K562 (cell line): ENCODE data around the gene C6orf58.

ENCODE experiments used
- ATF7 ChIP-seq: fragments of 450-650 bp; IDR thresholded peaks from 2 replicates; pipeline ENCODE4 v1.7.1; 2014; ENCODE audit warnings: mild to moderate bottlenecking, moderate library complexity
- BRCA1 ChIP-seq, 2 experiments: fragments of 450-650 bp in 1 of 2; sonication (generic) in 1 of 2; formaldehyde crosslinking in 1 of 2; IDR thresholded peaks; 2 replicates each; pipeline versions ENCODE4 v1.5.0 to v1.6.1; 2017 to 2020; ENCODE audit warnings: mild to moderate bottlenecking in 1 of 2, missing genetic modification reagents in 1 of 2
- FOXA3 ChIP-seq, 2 experiments: fragments of 450-650 bp in 1 of 2; sonication (generic) in 1 of 2; formaldehyde crosslinking; IDR thresholded peaks in 1 of 2; conservative IDR thresholded peaks in 1 of 2; 2 replicates each; pipeline versions ENCODE4 v1.4.0 to v1.8.0; 2020 to 2022; ENCODE audit warnings: mild to moderate bottlenecking in 2 of 2, missing genetic modification reagents in 1 of 2
- GABPB1 ChIP-seq: sonication (generic); formaldehyde crosslinking; IDR thresholded peaks from 2 replicates; pipeline ENCODE4 v1.8.0; 2022; ENCODE audit warnings: mild to moderate bottlenecking, missing genetic modification reagents
- HINFP ChIP-seq: fragments of 450-650 bp; conservative IDR thresholded peaks from 2 replicates; pipeline ENCODE4 v1.6.1; 2016; ENCODE audit warnings: missing genetic modification characterization, low read depth, mild to moderate bottlenecking, control low read depth, missing compliant biosample characterization
- IRF9 ChIP-seq: fragments of 450-650 bp; IDR thresholded peaks from 2 replicates; pipeline ENCODE4 v1.6.1; 2016; ENCODE audit warnings: missing biosample characterization, missing genetic modification characterization
- JUND ChIP-seq, 2 experiments: IDR thresholded peaks; 2 replicates in 1 of 2; 3 replicates in 1 of 2; pipeline ENCODE4 v1.6.1; 2011; ENCODE audit warnings: borderline replicate concordance in 2 of 2, low read depth in 2 of 2, low read length in 2 of 2, improper control_type of control experiment in 1 of 2, missing biosample characterization in 1 of 2, missing genetic modification characterization in 1 of 2, missing genetic modification reagents in 1 of 2
- KDM5B ChIP-seq: fragments of 200-600 bp; sonication (generic); IDR thresholded peaks from 2 replicates; pipeline ENCODE4 v1.6.1; 2012; ENCODE audit warnings: low read depth, mild to moderate bottlenecking, moderate library complexity, low read length, control low read depth, inconsistent platforms; ENCODE audit not compliant: insufficient replicate concordance
- MYC ChIP-seq, 2 experiments: fragments of 250-450 bp in 1 of 2; sonication (Bioruptor Pico) in 1 of 2; IDR thresholded peaks; 2 replicates each; pipeline versions ENCODE4 v1.5.1 to v1.6.1; 2012 to 2021; ENCODE audit warnings: low read depth in 2 of 2, borderline replicate concordance in 1 of 2, improper control_type of control experiment in 1 of 2, low read length in 1 of 2, mild to moderate bottlenecking in 1 of 2, moderate library complexity in 1 of 2
- TBL1XR1 ChIP-seq, 2 experiments: IDR thresholded peaks; 2 replicates each; pipeline ENCODE4 v1.6.1; 2012; ENCODE audit warnings: improper control_type of control experiment in 2 of 2, low read length in 2 of 2, mild to moderate bottlenecking in 1 of 2
- TF ChIP-seq, protein P1 (sequence below): sonication (generic); formaldehyde crosslinking; IDR thresholded peaks from 2 replicates; pipeline ENCODE4 v1.8.0; 2022; ENCODE audit warnings: mild to moderate bottlenecking, missing genetic modification reagents
- TF ChIP-seq, protein P2 (sequence below): sonication (generic); formaldehyde crosslinking; IDR thresholded peaks from 2 replicates; pipeline ENCODE4 v1.8.0; 2023; ENCODE audit warnings: mild to moderate bottlenecking, missing genetic modification reagents
- TF ChIP-seq, protein P3 (sequence below), 3 experiments: IDR thresholded peaks in 2 of 3; conservative IDR thresholded peaks in 1 of 3; 2 replicates each; pipeline ENCODE4 v1.5.1; 2011 to 2012; ENCODE audit warnings: low read length in 3 of 3, mild to moderate bottlenecking in 3 of 3, control low read depth in 2 of 3, improper control_type of control experiment in 1 of 3, inconsistent platforms in 1 of 3, low read depth in 1 of 3, mixed read lengths in 1 of 3, moderate library complexity in 1 of 3; ENCODE audit not compliant: insufficient read depth in 2 of 3
- TF ChIP-seq, protein P4 (sequence below): sonication (generic); formaldehyde crosslinking; IDR thresholded peaks from 2 replicates; pipeline ENCODE4 v1.8.0; 2023; ENCODE audit warnings: missing genetic modification reagents, mild to moderate bottlenecking, borderline replicate concordance

- no peak for TF ChIP-seq HINFP
- no peak for TF ChIP-seq MYC (IDR thresholded peaks at IDR 0.05; ENCODE audit: low read depth, low read length)
- TF ChIP-seq MYC (CRISPR knock-in tag; IDR thresholded peaks at IDR 0.05; ENCODE audit: borderline replicate concordance, low read depth), result no peak
- TF ChIP-seq KDM5B, result no peak
- TF ChIP-seq GABPB1, result no peak
- TF ChIP-seq BRCA1 (IDR thresholded peaks at IDR 0.05), result no peak
- TF ChIP-seq BRCA1 (CRISPR knock-in tag; IDR thresholded peaks at IDR 0.05), result no peak
- TF ChIP-seq, protein P1, sequence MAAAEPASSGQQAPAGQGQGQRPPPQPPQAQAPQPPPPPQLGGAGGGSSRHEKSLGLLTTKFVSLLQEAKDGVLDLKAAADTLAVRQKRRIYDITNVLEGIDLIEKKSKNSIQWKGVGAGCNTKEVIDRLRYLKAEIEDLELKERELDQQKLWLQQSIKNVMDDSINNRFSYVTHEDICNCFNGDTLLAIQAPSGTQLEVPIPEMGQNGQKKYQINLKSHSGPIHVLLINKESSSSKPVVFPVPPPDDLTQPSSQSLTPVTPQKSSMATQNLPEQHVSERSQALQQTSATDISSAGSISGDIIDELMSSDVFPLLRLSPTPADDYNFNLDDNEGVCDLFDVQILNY (CRISPR knock-in tag), result no peak
- no peak for TF ChIP-seq JUND (IDR thresholded peaks at IDR 0.05; ENCODE audit: borderline replicate concordance, low read depth, low read length)
- no peak for TF ChIP-seq JUND (tag; IDR thresholded peaks at IDR 0.05; ENCODE audit: borderline replicate concordance, low read depth, low read length)
- TF ChIP-seq FOXA3 (CRISPR knock-in tag; conservative IDR thresholded peaks at IDR 0.05 in 1 of 2, IDR thresholded peaks at IDR 0.05 in 1 of 2), result no peak
- no peak for TF ChIP-seq IRF9 (tag)
- TF ChIP-seq, protein P2, sequence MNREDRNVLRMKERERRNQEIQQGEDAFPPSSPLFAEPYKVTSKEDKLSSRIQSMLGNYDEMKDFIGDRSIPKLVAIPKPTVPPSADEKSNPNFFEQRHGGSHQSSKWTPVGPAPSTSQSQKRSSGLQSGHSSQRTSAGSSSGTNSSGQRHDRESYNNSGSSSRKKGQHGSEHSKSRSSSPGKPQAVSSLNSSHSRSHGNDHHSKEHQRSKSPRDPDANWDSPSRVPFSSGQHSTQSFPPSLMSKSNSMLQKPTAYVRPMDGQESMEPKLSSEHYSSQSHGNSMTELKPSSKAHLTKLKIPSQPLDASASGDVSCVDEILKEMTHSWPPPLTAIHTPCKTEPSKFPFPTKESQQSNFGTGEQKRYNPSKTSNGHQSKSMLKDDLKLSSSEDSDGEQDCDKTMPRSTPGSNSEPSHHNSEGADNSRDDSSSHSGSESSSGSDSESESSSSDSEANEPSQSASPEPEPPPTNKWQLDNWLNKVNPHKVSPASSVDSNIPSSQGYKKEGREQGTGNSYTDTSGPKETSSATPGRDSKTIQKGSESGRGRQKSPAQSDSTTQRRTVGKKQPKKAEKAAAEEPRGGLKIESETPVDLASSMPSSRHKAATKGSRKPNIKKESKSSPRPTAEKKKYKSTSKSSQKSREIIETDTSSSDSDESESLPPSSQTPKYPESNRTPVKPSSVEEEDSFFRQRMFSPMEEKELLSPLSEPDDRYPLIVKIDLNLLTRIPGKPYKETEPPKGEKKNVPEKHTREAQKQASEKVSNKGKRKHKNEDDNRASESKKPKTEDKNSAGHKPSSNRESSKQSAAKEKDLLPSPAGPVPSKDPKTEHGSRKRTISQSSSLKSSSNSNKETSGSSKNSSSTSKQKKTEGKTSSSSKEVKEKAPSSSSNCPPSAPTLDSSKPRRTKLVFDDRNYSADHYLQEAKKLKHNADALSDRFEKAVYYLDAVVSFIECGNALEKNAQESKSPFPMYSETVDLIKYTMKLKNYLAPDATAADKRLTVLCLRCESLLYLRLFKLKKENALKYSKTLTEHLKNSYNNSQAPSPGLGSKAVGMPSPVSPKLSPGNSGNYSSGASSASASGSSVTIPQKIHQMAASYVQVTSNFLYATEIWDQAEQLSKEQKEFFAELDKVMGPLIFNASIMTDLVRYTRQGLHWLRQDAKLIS (CRISPR knock-in tag), result no peak
- TF ChIP-seq, protein P3, sequence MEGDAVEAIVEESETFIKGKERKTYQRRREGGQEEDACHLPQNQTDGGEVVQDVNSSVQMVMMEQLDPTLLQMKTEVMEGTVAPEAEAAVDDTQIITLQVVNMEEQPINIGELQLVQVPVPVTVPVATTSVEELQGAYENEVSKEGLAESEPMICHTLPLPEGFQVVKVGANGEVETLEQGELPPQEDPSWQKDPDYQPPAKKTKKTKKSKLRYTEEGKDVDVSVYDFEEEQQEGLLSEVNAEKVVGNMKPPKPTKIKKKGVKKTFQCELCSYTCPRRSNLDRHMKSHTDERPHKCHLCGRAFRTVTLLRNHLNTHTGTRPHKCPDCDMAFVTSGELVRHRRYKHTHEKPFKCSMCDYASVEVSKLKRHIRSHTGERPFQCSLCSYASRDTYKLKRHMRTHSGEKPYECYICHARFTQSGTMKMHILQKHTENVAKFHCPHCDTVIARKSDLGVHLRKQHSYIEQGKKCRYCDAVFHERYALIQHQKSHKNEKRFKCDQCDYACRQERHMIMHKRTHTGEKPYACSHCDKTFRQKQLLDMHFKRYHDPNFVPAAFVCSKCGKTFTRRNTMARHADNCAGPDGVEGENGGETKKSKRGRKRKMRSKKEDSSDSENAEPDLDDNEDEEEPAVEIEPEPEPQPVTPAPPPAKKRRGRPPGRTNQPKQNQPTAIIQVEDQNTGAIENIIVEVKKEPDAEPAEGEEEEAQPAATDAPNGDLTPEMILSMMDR (IDR thresholded peaks at IDR 0.05 in 2 of 3, conservative IDR thresholded peaks at IDR 0.05 in 1 of 3; ENCODE audit: insufficient read depth in 2 of 3, low read depth in 1 of 3, low read length in 3 of 3), result no peak
- TF ChIP-seq, protein P4, sequence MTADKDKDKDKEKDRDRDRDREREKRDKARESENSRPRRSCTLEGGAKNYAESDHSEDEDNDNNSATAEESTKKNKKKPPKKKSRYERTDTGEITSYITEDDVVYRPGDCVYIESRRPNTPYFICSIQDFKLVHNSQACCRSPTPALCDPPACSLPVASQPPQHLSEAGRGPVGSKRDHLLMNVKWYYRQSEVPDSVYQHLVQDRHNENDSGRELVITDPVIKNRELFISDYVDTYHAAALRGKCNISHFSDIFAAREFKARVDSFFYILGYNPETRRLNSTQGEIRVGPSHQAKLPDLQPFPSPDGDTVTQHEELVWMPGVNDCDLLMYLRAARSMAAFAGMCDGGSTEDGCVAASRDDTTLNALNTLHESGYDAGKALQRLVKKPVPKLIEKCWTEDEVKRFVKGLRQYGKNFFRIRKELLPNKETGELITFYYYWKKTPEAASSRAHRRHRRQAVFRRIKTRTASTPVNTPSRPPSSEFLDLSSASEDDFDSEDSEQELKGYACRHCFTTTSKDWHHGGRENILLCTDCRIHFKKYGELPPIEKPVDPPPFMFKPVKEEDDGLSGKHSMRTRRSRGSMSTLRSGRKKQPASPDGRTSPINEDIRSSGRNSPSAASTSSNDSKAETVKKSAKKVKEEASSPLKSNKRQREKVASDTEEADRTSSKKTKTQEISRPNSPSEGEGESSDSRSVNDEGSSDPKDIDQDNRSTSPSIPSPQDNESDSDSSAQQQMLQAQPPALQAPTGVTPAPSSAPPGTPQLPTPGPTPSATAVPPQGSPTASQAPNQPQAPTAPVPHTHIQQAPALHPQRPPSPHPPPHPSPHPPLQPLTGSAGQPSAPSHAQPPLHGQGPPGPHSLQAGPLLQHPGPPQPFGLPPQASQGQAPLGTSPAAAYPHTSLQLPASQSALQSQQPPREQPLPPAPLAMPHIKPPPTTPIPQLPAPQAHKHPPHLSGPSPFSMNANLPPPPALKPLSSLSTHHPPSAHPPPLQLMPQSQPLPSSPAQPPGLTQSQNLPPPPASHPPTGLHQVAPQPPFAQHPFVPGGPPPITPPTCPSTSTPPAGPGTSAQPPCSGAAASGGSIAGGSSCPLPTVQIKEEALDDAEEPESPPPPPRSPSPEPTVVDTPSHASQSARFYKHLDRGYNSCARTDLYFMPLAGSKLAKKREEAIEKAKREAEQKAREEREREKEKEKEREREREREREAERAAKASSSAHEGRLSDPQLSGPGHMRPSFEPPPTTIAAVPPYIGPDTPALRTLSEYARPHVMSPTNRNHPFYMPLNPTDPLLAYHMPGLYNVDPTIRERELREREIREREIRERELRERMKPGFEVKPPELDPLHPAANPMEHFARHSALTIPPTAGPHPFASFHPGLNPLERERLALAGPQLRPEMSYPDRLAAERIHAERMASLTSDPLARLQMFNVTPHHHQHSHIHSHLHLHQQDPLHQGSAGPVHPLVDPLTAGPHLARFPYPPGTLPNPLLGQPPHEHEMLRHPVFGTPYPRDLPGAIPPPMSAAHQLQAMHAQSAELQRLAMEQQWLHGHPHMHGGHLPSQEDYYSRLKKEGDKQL, result no peak
- TF ChIP-seq TBL1XR1 (IDR thresholded peaks at IDR 0.05; ENCODE audit: low read length in 2 of 2), result no peak
- no peak for TF ChIP-seq ATF7
These were observed 13.4 kb downstream of the C6orf58 start for GRCh38 chr6:127590344-127590743.
